SK-N-SH (cell line): ENCODE measurements around the gene CCDC148. TPM values are rescaled to one million over a fixed set of nuclear protein-coding genes. Genes with fewer than 3 reads are reported as not detected.

Experiments
- CTCF ChIA-PET: fragments of 300-600, 350-600 bp; formaldehyde crosslinking; extraction: SDS; loops from one replicate; lab custom pipeline; 2021; lab: Yijun Ruan, JAX
- POLR2A ChIA-PET: fragments of 350-600 bp; sonication (Branson Sonifier 250); formaldehyde crosslinking; extraction: SDS; loops from one replicate; lab custom pipeline; 2020; ENCODE audit warnings: antibody characterized with exemption, inconsistent platforms; lab: Yijun Ruan, JAX
- DNase-seq: peaks from one replicate; pipeline ENCODE4 v3.0.0; 2012
- H2AFZ ChIP-seq: fragments of 200-600 bp; sonication (generic); 2 replicates; pipeline ENCODE4 v1.8.1; 2016; ENCODE audit warnings: antibody characterized with exemption, mild to moderate bottlenecking, low read depth
- H3F3A ChIP-seq: fragments of 200-600 bp; sonication (generic); replicated peaks from 2 replicates; pipeline ENCODE3; 2016; ENCODE audit warnings: antibody characterized with exemption, mild to moderate bottlenecking; ENCODE audit not compliant: insufficient read depth
- H3K27ac ChIP-seq, 2 experiments: fragments of 200-500 bp in 1 of 2; fragments of 200-600 bp in 1 of 2; sonication (Bioruptor generic) in 1 of 2; sonication (generic), shearing (Covaris generic) in 1 of 2; 2 replicates each; pipeline versions ENCODE4 v1.5.1 to v1.6.1; 2014 to 2016; ENCODE audit warnings: low read depth in 2 of 2, inconsistent platforms in 1 of 2, low read length in 1 of 2, mild to moderate bottlenecking in 1 of 2, mixed read lengths in 1 of 2
- H3K27me3 ChIP-seq: fragments of 200-600 bp; sonication (generic), shearing (Covaris generic); 2 replicates; pipeline ENCODE4 v1.6.1; 2016; ENCODE audit warnings: mixed run types; ENCODE audit not compliant: insufficient read depth
- H3K36me3 ChIP-seq, 2 experiments: fragments of 200-500 bp in 1 of 2; fragments of 200-600 bp in 1 of 2; sonication (Bioruptor generic) in 1 of 2; sonication (generic) in 1 of 2; replicated peaks in 1 of 2; 2 replicates each; pipeline versions ENCODE3 to v1.5.1; 2014 to 2016; ENCODE audit warnings: low read length in 1 of 2, mild to moderate bottlenecking in 1 of 2; ENCODE audit not compliant: insufficient read depth in 2 of 2, control insufficient read depth in 1 of 2
- H3K4me1 ChIP-seq, 2 experiments: fragments of 200-500 bp in 1 of 2; fragments of 200-600 bp in 1 of 2; sonication (Bioruptor generic) in 1 of 2; sonication (generic), shearing (Covaris generic) in 1 of 2; 2 replicates each; pipeline versions ENCODE4 v1.5.1 to v1.6.1; 2014 to 2016; ENCODE audit warnings: low read depth in 1 of 2, low read length in 1 of 2, mixed run types in 1 of 2; ENCODE audit not compliant: insufficient read depth in 2 of 2, control insufficient read depth in 1 of 2
- H3K4me2 ChIP-seq: fragments of 200-600 bp; sonication (generic), shearing (Covaris generic); 2 replicates; pipeline ENCODE4 v1.6.1; 2017; ENCODE audit warnings: mixed run types
- H3K4me3 ChIP-seq, 2 experiments: fragments of 200-500 bp in 1 of 2; fragments of 200-600 bp in 1 of 2; sonication (Bioruptor generic) in 1 of 2; sonication (generic), shearing (Covaris generic) in 1 of 2; 2 replicates each; pipeline versions ENCODE4 v1.5.1 to v1.8.1; 2014 to 2016; ENCODE audit warnings: low read depth in 2 of 2, inconsistent platforms in 1 of 2, low read length in 1 of 2, mild to moderate bottlenecking in 1 of 2, mixed read lengths in 1 of 2, moderate library complexity in 1 of 2
- H3K79me2 ChIP-seq: fragments of 200-600 bp; sonication (generic); 2 replicates; pipeline ENCODE4 v1.8.1; 2017; ENCODE audit warnings: mild to moderate bottlenecking; ENCODE audit not compliant: insufficient read depth
- H3K9ac ChIP-seq: fragments of 200-600 bp; sonication (generic); 2 replicates; pipeline ENCODE4 v1.6.1; 2017; ENCODE audit warnings: mixed run types
- H3K9me2 ChIP-seq: fragments of 200-600 bp; sonication (generic); 2 replicates; pipeline ENCODE4 v1.6.1; 2017; ENCODE audit warnings: mixed run types
- H3K9me3 ChIP-seq: fragments of 200-600 bp; sonication (generic); 2 replicates; pipeline ENCODE4 v1.6.1; 2017; ENCODE audit warnings: mixed run types, mild to moderate bottlenecking, moderate library complexity
- H4K20me1 ChIP-seq: fragments of 200-600 bp; sonication (generic); 2 replicates; pipeline ENCODE4 v1.6.1; 2017; ENCODE audit warnings: mild to moderate bottlenecking, mixed run types; ENCODE audit not compliant: insufficient read depth
- GATA2 ChIP-seq: sonication (generic); formaldehyde crosslinking; IDR thresholded peaks from 2 replicates; pipeline ENCODE4 v1.5.0; 2020; ENCODE audit warnings: mild to moderate bottlenecking, missing genetic modification reagents
- JUND ChIP-seq: IDR thresholded peaks from 2 replicates; pipeline ENCODE4 v1.4.0; 2012
- MXI1 ChIP-seq: IDR thresholded peaks from 2 replicates; pipeline ENCODE4 v1.6.1; 2012; ENCODE audit warnings: mild to moderate bottlenecking, low read depth, low read length, improper control_type of control experiment
- RFX5 ChIP-seq: IDR thresholded peaks from 2 replicates; pipeline ENCODE4 v1.6.1; 2012; ENCODE audit warnings: mild to moderate bottlenecking, improper control_type of control experiment, low read length
- SIN3A ChIP-seq: IDR thresholded peaks from 2 replicates; pipeline ENCODE4 v1.6.1; 2012; ENCODE audit warnings: low read depth, mild to moderate bottlenecking, low read length, moderate library complexity, borderline replicate concordance
- SMC3 ChIP-seq: IDR thresholded peaks from 2 replicates; pipeline ENCODE4 v1.6.1; 2012; ENCODE audit warnings: low read depth, low read length, improper control_type of control experiment
- TAF1 ChIP-seq: IDR thresholded peaks from 2 replicates; pipeline ENCODE4 v1.6.1; 2012; ENCODE audit warnings: low read depth, mild to moderate bottlenecking, low read length, moderate library complexity, borderline replicate concordance
- TCF12 ChIP-seq: IDR thresholded peaks from 2 replicates; pipeline ENCODE4 v1.4.0; 2012
- TEAD4 ChIP-seq: IDR thresholded peaks from 2 replicates; pipeline ENCODE4 v1.4.0; 2012; ENCODE audit warnings: mild to moderate bottlenecking, borderline replicate concordance; ENCODE audit not compliant: insufficient read depth
- WGBS: methylation state at CpG from one replicate; pipeline ENCODE4 v1.1.6; 2017; ENCODE audit warnings: low lambda C conversion rate; 5-methylcytosine and 5-hydroxymethylcytosine counted together
- polyA plus RNA-seq, 3 experiments: library from polyadenylated mRNA; depleted of rRNA; stranded (reverse); fragments of >200 nt; gene quantifications; 2 replicates each; pipeline ENCODE4 v1.2.3, GENCODE V29; 2012
- TF ChIP-seq, protein P1 (sequence below): IDR thresholded peaks from 2 replicates; pipeline ENCODE4; 2012
- TF ChIP-seq, protein P2 (sequence below): fragments of 150-350 bp; IDR thresholded peaks from 2 replicates; pipeline ENCODE4 v1.6.1; 2016; ENCODE audit warnings: mild to moderate bottlenecking, low read depth, low read length
- TF ChIP-seq, protein P3 (sequence below): IDR thresholded peaks from 2 replicates; pipeline ENCODE4 v1.6.1; 2012; ENCODE audit warnings: mild to moderate bottlenecking, low read depth, low read length, moderate library complexity
- TF ChIP-seq, protein P4 (sequence below): fragments of 150-350 bp; IDR thresholded peaks from 2 replicates; pipeline ENCODE4 v1.6.1; 2017; ENCODE audit warnings: antibody characterized with exemption, low read length, low read depth, borderline replicate concordance
- TF ChIP-seq, protein P5 (sequence below): IDR thresholded peaks from 2 replicates; pipeline ENCODE4 v1.4.0; 2012; ENCODE audit warnings: low read depth, borderline replicate concordance

CCDC148 gene
- polyA plus RNA-seq, 1 of the 3 experiments (the other 2 are of a cell fraction) = 0.18 TPM

DNA sequence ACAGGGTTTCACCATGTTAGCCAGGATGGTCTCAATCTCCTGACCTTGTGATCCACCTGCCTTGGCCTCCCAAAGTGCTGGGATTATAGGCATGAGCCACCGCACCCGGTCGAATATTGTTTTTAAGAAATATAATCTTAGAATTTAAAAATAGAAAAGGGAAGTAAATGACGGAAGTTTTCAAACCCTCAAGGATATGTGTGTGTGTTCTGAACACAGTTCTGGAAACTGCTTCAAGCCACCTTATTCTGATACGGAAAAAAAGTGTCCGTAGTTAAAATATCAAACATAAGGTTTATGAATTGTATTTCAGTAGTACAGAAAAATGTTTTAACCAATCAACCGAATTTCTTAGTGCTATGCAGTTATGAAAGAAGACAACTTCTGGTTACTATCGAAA, 239.0 kb downstream of the CCDC148 start:
- peaks cover 0 to 14% of the 10 kb centered on the region in 2 experiments; a peak in 2 of 4 replicates for H3K4me1 ChIP-seq

More for the DNA sequence above, 239.0 kb downstream of the CCDC148 start:
- POLR2A ChIA-PET = no interaction called here
- DNase-seq = no peak
- H3K4me3 ChIP-seq = no peak overlapping the region
- no peak overlapping the region for H3K4me2 ChIP-seq
- no peak overlapping the region for H2AFZ ChIP-seq
- no peaks in the 10 kb centered on the region for H3K36me3 ChIP-seq
- CTCF ChIA-PET = no interaction called here
- H4K20me1 ChIP-seq = no peaks in the 10 kb centered on the region
- no peak overlapping the region for H3K27ac ChIP-seq
- WGBS = 72% methylated on average over 8 of the region's 8 CpGs
- H3K27me3 ChIP-seq = no peaks in the 10 kb centered on the region
- H3K79me2 ChIP-seq = no peaks in the 10 kb centered on the region
- no peaks in the 10 kb centered on the region for H3F3A ChIP-seq
- no peaks in the 10 kb centered on the region for H3K9me3 ChIP-seq
- 0 out of 2 replicates have a peak, but pooled peaks cover 3% of the 10 kb centered on the region for H3K9me2 ChIP-seq
- no peak overlapping the region for H3K9ac ChIP-seq
- no peak for TF ChIP-seq JUND
- TF ChIP-seq, protein P1, sequence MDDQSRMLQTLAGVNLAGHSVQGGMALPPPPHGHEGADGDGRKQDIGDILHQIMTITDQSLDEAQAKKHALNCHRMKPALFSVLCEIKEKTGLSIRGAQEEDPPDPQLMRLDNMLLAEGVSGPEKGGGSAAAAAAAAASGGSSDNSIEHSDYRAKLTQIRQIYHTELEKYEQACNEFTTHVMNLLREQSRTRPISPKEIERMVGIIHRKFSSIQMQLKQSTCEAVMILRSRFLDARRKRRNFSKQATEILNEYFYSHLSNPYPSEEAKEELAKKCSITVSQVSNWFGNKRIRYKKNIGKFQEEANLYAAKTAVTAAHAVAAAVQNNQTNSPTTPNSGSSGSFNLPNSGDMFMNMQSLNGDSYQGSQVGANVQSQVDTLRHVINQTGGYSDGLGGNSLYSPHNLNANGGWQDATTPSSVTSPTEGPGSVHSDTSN = no peak
- no peak for TF ChIP-seq SIN3A
- TF ChIP-seq, protein P2, sequence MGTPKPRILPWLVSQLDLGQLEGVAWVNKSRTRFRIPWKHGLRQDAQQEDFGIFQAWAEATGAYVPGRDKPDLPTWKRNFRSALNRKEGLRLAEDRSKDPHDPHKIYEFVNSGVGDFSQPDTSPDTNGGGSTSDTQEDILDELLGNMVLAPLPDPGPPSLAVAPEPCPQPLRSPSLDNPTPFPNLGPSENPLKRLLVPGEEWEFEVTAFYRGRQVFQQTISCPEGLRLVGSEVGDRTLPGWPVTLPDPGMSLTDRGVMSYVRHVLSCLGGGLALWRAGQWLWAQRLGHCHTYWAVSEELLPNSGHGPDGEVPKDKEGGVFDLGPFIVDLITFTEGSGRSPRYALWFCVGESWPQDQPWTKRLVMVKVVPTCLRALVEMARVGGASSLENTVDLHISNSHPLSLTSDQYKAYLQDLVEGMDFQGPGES = no peak
- TF ChIP-seq, protein P3, sequence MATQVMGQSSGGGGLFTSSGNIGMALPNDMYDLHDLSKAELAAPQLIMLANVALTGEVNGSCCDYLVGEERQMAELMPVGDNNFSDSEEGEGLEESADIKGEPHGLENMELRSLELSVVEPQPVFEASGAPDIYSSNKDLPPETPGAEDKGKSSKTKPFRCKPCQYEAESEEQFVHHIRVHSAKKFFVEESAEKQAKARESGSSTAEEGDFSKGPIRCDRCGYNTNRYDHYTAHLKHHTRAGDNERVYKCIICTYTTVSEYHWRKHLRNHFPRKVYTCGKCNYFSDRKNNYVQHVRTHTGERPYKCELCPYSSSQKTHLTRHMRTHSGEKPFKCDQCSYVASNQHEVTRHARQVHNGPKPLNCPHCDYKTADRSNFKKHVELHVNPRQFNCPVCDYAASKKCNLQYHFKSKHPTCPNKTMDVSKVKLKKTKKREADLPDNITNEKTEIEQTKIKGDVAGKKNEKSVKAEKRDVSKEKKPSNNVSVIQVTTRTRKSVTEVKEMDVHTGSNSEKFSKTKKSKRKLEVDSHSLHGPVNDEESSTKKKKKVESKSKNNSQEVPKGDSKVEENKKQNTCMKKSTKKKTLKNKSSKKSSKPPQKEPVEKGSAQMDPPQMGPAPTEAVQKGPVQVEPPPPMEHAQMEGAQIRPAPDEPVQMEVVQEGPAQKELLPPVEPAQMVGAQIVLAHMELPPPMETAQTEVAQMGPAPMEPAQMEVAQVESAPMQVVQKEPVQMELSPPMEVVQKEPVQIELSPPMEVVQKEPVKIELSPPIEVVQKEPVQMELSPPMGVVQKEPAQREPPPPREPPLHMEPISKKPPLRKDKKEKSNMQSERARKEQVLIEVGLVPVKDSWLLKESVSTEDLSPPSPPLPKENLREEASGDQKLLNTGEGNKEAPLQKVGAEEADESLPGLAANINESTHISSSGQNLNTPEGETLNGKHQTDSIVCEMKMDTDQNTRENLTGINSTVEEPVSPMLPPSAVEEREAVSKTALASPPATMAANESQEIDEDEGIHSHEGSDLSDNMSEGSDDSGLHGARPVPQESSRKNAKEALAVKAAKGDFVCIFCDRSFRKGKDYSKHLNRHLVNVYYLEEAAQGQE = no peak
- no peak for TF ChIP-seq SMC3
- TF ChIP-seq GATA2 (CRISPR knock-in tag) = no peak
- TF ChIP-seq TAF1 = no peak
- TF ChIP-seq, protein P4, sequence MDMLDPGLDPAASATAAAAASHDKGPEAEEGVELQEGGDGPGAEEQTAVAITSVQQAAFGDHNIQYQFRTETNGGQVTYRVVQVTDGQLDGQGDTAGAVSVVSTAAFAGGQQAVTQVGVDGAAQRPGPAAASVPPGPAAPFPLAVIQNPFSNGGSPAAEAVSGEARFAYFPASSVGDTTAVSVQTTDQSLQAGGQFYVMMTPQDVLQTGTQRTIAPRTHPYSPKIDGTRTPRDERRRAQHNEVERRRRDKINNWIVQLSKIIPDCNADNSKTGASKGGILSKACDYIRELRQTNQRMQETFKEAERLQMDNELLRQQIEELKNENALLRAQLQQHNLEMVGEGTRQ = no peak
- TF ChIP-seq, protein P5, sequence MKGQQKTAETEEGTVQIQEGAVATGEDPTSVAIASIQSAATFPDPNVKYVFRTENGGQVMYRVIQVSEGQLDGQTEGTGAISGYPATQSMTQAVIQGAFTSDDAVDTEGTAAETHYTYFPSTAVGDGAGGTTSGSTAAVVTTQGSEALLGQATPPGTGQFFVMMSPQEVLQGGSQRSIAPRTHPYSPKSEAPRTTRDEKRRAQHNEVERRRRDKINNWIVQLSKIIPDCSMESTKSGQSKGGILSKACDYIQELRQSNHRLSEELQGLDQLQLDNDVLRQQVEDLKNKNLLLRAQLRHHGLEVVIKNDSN = no peak
- no peak for TF ChIP-seq MXI1
- TF ChIP-seq RFX5 = no peak
- TF ChIP-seq TEAD4 = no peak
- TF ChIP-seq TCF12 = no peak
